ENCODE measurements around the gene PBX3.
"Not testable (repeated sequence)": the region's sequence is repeated elsewhere in the genome, so short reads cannot be mapped to it uniquely, and the experiment has no call there.

Gene PBX3

DNA sequence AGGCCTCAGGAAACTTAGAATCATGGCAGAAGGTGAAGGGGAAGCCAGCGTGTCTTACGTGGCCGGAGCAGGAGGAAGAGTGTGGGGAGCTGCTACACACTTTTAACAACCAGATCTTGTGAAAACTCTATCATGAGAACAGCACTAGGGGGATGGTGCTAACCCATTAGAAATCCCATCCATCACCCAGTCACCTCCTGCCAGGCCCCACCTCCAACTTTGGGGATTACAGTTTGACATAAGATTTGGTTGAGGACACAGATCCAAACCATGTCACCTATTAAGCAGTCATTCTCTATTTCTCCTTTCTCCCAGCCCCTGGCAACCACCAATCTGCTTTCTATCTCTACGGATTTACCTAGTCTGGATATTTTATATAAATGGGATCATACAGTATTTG, 26.9 kb downstream of the PBX3 start:
- peak; percentile 87 for FAIRE-seq

GRCh38 chr9:125776789-125777188, 29.6 kb downstream of the PBX3 start:
- not testable (repeated sequence) for DNase-seq (ENCODE audit: insufficient read length, low spot score); FAIRE-seq

More for the DNA sequence above, 26.9 kb downstream of the PBX3 start:
- DNase-seq (ENCODE audit: insufficient read length, low spot score) = no peak
- TF ChIP-seq POLR2A (IDR thresholded peaks at IDR 0.05; ENCODE audit: low read depth, low read length) = no peak

- FAIRE-seq = peak; percentile 66
These were observed 31.5 kb downstream of the PBX3 start for GRCh38 chr9:125778538-125779219.

GRCh38 chr9:125779220-125779565, 32.0 kb downstream of the PBX3 start:
- not testable (repeated sequence) for DNase-seq (ENCODE audit: insufficient read length, low spot score); FAIRE-seq

More at GRCh38 chr9:125778538-125779219, 31.5 kb downstream of the PBX3 start:
- not testable (repeated sequence) for DNase-seq (ENCODE audit: insufficient read length, low spot score)

DNA sequence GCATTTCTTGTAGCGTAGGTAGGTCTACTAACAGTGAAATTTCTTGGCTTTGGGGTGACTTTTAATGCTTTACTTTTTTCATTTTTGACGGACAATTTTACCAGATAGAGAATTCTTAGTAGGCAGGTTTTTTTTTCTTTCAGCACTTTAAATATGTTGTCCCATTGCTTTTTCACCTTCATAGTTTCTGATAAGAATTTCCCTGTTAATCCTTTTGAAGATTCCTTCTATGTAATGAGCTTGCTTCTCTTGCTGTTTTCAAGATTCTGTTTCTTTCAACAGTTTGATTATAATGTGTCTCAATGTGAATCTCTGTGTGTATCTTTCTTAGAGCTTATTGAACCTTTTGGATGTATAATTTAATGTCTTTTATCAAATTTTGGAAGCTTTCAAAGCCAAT, 35.5 kb downstream of the PBX3 start:
- TF ChIP-seq POLR2A (IDR thresholded peaks at IDR 0.05; ENCODE audit: low read depth, low read length) = no peak
- DNase-seq (ENCODE audit: insufficient read length, low spot score) (no peak), FAIRE-seq (no peak)

- FAIRE-seq (peak; percentile 53), DNase-seq (ENCODE audit: insufficient read length, low spot score) (no peak)
- no peak for TF ChIP-seq POLR2A (IDR thresholded peaks at IDR 0.05; ENCODE audit: low read depth, low read length)
These were observed 37.3 kb downstream of the PBX3 start for GRCh38 chr9:125784286-125785049.

GRCh38 chr9:125785248-125785751, 38.1 kb downstream of the PBX3 start:
- FAIRE-seq (no peak), DNase-seq (ENCODE audit: insufficient read length, low spot score) (no peak)
- TF ChIP-seq POLR2A (IDR thresholded peaks at IDR 0.05; ENCODE audit: low read depth, low read length) = no peak

DNA sequence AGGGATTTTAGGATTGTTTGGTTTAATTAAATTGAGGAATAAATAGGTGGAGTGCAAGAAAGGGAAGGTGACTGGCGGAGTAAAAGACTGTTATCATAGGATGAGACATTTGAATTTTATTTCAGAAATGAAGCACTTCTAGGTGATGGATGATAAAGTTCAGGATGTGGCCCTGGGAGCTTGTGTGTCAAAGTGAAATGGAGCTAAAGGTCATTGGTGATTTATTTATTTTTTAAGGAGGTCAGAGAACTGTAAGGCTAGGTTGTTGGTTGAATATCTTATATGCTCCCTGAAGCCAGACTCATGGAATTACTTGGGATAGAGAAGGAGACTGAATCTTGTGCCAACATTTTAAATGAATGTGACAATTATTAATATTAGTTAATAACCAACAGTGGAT, 40.5 kb downstream of the PBX3 start:
- FAIRE-seq = no peak
- no peak for TF ChIP-seq POLR2A (IDR thresholded peaks at IDR 0.05; ENCODE audit: low read depth, low read length)

DNA sequence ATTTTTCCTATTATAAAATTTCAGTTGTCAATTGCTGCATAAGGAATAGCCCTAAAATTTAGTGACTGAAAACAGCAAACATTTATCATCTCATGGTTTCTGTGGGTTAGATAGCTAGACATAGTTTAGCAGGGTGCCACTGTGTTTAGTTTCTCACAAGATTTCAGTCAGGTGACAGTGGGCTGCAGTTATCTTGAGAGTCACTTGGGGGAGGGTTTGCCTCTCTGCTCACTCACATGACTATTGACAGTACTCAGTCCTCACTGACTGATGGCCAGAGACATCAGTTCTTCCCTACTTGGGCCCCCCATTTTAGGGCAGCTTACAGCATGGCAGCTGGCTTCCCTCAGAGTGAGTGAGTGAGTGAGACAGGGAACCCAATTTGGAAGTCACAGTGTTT, 42.0 kb downstream of the PBX3 start:
- no peak for TF ChIP-seq POLR2A (IDR thresholded peaks at IDR 0.05; ENCODE audit: low read depth, low read length)
- DNase-seq (ENCODE audit: insufficient read length, low spot score) (no peak), FAIRE-seq (no peak)

More for the DNA sequence above, 40.5 kb downstream of the PBX3 start:
- no peak for DNase-seq (ENCODE audit: insufficient read length, low spot score)

GRCh38 chr9:125794708-125795107, 47.5 kb downstream of the PBX3 start:
- DNase-seq (ENCODE audit: insufficient read length, low spot score) (no peak), FAIRE-seq (peak; percentile 87)
- no peak for TF ChIP-seq POLR2A (IDR thresholded peaks at IDR 0.05; ENCODE audit: low read depth, low read length)

DNA sequence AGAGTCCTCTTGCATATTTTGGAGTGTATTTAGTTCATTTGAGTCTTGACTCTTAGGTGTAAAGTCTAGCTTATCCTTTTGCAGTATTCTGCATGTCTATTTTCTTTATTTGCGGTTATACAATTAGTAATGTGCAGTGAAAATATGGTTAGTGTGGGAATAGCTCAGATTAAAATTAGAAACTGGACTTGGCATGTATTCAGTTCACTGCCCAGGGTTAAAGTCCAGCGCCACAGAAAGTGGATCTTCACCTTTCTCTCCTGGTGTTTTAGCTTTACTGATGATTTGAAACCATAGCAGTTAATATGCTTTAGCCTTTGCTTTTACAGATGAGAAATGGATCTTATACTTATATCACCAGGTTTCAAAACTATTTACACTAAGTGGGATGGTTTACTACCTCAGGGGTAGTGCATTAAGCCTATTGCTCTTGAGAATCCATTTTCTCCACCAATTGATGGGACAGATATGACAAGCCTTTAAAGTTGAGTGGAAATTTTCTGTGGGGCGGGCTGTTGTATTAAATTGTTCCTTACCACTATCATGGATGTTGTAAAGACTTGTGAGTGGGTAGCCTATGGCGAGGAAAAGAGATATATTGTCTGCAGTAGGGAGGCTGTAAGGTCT, 48.9 kb downstream of the PBX3 start:
- FAIRE-seq (peak; percentile 92), DNase-seq (ENCODE audit: insufficient read length, low spot score) (no peak)
- no peak for TF ChIP-seq POLR2A (IDR thresholded peaks at IDR 0.05; ENCODE audit: low read depth, low read length)

DNA sequence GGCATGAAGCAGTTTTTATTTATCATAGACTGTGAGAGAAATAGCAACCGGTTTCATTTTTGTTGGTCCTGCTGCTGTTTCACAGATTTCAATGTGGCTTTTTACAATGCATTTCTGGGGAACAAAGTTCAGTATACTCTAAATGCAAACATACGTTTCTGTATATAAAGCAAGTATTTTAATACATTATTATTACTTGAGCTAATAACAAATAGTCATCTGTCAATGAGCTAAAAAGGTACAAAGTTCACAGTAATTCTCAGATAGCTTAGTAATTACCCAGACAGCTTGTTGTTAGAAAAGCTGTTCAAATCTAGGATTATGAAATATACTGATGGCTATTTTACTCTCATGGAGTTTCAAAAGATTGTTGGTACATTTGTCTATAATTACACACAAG, 50.8 kb downstream of the PBX3 start:
- DNase-seq (ENCODE audit: insufficient read length, low spot score) (no peak), FAIRE-seq (peak; percentile 57)
- no peak for TF ChIP-seq POLR2A (IDR thresholded peaks at IDR 0.05; ENCODE audit: low read depth, low read length)

DNA sequence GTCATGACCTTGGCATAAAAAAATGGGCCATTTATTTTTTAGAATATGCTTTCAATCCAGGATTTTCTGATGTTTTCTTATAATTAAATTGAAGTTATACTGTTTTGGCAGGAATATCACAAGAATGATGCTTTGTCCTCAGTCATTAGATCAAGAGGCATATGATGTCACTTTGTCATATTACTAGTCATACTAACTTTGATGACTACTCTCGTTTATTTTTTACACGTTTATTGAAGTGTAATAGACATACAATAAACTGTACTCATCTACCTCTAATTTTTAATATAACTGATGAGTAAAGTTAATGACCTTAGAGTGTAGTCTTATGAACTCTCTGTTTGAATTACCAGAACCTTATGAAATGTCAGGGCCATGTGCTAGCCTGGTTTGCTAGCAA, 56.4 kb downstream of the PBX3 start:
- FAIRE-seq (peak; percentile 60), DNase-seq (ENCODE audit: insufficient read length, low spot score) (no peak)
- no peak for TF ChIP-seq POLR2A (IDR thresholded peaks at IDR 0.05; ENCODE audit: low read depth, low read length)

GRCh38 chr9:125805057-125805456, 57.9 kb downstream of the PBX3 start:
- DNase-seq (ENCODE audit: insufficient read length, low spot score) (no peak), FAIRE-seq (peak; percentile 83)
- TF ChIP-seq POLR2A (IDR thresholded peaks at IDR 0.05; ENCODE audit: low read depth, low read length) = no peak

DNA sequence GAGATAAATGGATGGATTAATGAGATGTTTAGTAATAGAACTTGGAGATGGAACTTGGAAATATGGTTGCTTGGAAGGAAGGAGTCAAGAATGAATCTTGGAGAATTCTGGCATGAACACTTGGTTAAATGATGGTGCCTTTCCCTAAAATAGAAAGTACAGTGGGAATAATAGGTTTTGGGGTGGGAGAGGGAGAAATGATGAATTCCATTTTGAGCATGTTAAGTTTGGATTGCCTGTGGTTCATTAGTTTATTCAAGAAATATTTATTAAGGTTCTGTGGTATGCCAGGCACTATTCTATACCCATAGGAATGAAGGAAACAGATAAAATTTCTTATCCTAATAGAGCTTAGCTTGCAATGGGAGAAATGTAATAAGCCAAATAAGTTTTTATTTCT, 58.4 kb downstream of the PBX3 start:
- TF ChIP-seq POLR2A (IDR thresholded peaks at IDR 0.05; ENCODE audit: low read depth, low read length) = no peak
- no peak for FAIRE-seq
- DNase-seq (ENCODE audit: insufficient read length, low spot score) = no peak

Measured in H54 (cell line).